Trophoblast cell (in vitro differentiated cells and primary cell): ENCODE measurements around the gene RAP1GAP.

Experiments used
- DNase-seq, 2 donors: peaks; one replicate each; pipeline ENCODE4 v3.0.0-alpha.2; 2016
- H2AFZ ChIP-seq: 2 replicates; pipeline ENCODE4 v1.6.1; 2013; ENCODE audit warnings: low read length, moderate library complexity, mild to moderate bottlenecking; ENCODE audit not compliant: insufficient read depth, poor library complexity
- H2AK5ac ChIP-seq: 2 replicates; pipeline ENCODE4 v1.6.1; 2013; ENCODE audit warnings: mild to moderate bottlenecking, low read length
- H2BK120ac ChIP-seq: 2 replicates; pipeline ENCODE4 v1.6.1; 2013; ENCODE audit warnings: low read length, mild to moderate bottlenecking, moderate library complexity; ENCODE audit not compliant: insufficient read depth, poor library complexity
- H2BK12ac ChIP-seq: 2 replicates; pipeline ENCODE4 v1.6.1; 2013; ENCODE audit warnings: mild to moderate bottlenecking, low read length, moderate library complexity
- H2BK5ac ChIP-seq: 2 replicates; pipeline ENCODE4 v1.6.1; 2013; ENCODE audit warnings: low read length, low read depth, moderate library complexity, mild to moderate bottlenecking; ENCODE audit not compliant: poor library complexity
- H3K14ac ChIP-seq: 2 replicates; pipeline ENCODE4 v1.6.1; 2013; ENCODE audit warnings: mild to moderate bottlenecking, low read length
- H3K18ac ChIP-seq: 2 replicates; pipeline ENCODE4 v1.6.1; 2013; ENCODE audit warnings: mild to moderate bottlenecking, low read length
- H3K23ac ChIP-seq: 2 replicates; pipeline ENCODE4 v1.6.1; 2013; ENCODE audit warnings: low read length
- H3K27ac ChIP-seq: 2 replicates; pipeline ENCODE4 v1.5.1; 2013; ENCODE audit warnings: low read depth, mild to moderate bottlenecking, inconsistent platforms, low read length, moderate library complexity
- H3K27me3 ChIP-seq: 2 replicates; pipeline ENCODE4 v1.6.1; 2013; ENCODE audit warnings: inconsistent platforms, mild to moderate bottlenecking, low read length, moderate library complexity; ENCODE audit not compliant: insufficient read depth
- H3K36me3 ChIP-seq, 2 experiments: 1 replicate in 1 of 2; 2 replicates in 1 of 2; pipeline ENCODE4 v1.6.1; 2013; ENCODE audit warnings: low read length in 2 of 2, mild to moderate bottlenecking in 2 of 2, moderate library complexity in 1 of 2; ENCODE audit not compliant: insufficient read depth in 2 of 2, control insufficient read depth in 1 of 2
- H3K4ac ChIP-seq: 2 replicates; pipeline ENCODE4 v1.6.1; 2013; ENCODE audit warnings: low read depth, mild to moderate bottlenecking, low read length, moderate library complexity
- H3K4me1 ChIP-seq, 2 experiments: 1 replicate in 1 of 2; 2 replicates in 1 of 2; pipeline ENCODE4 v1.6.1; 2013; ENCODE audit warnings: low read length in 2 of 2, mild to moderate bottlenecking in 2 of 2, moderate library complexity in 1 of 2; ENCODE audit not compliant: insufficient read depth in 2 of 2, control insufficient read depth in 1 of 2
- H3K4me2 ChIP-seq: 2 replicates; pipeline ENCODE4 v1.6.1; 2013; ENCODE audit warnings: inconsistent platforms, mild to moderate bottlenecking, low read length, moderate library complexity
- H3K4me3 ChIP-seq: 2 replicates; pipeline ENCODE4 v1.5.1; 2013; ENCODE audit warnings: mild to moderate bottlenecking, low read depth, low read length, inconsistent platforms
- H3K79me1 ChIP-seq: one replicate; pipeline ENCODE4 v1.6.1; 2013; ENCODE audit warnings: low read length
- H3K79me2 ChIP-seq: 2 replicates; pipeline ENCODE4 v1.6.1; 2013; ENCODE audit warnings: low read length, mild to moderate bottlenecking; ENCODE audit not compliant: control insufficient read depth, insufficient read depth, poor library complexity
- H3K9ac ChIP-seq: 2 replicates; pipeline ENCODE4 v1.6.1; 2013; ENCODE audit warnings: mild to moderate bottlenecking, low read length
- H3K9me3 ChIP-seq: 2 replicates; pipeline ENCODE4 v1.6.1; 2013; ENCODE audit warnings: low read depth, mild to moderate bottlenecking, control low read depth, inconsistent platforms, low read length; ENCODE audit not compliant: insufficient read depth
- H4K12ac ChIP-seq: 2 replicates; pipeline ENCODE4 v1.6.1; 2013; ENCODE audit warnings: low read depth, mild to moderate bottlenecking, low read length, moderate library complexity
- H4K8ac ChIP-seq: 2 replicates; pipeline ENCODE4 v1.6.1; 2013; ENCODE audit warnings: low read depth, mild to moderate bottlenecking, low read length, moderate library complexity
- H4K91ac ChIP-seq: one replicate; pipeline ENCODE4 v1.6.1; 2013; ENCODE audit warnings: low read depth, mild to moderate bottlenecking, low read length, moderate library complexity
- WGBS: extraction: QIAGEN DNeasy Blood & Tissue Kit; methylation state at CpG from one replicate; pipeline ENCODE4 v1.1.7; 2013; ENCODE audit warnings: missing lambda C conversion rate; ENCODE audit not compliant: insufficient read length, insufficient coverage; ENCODE audit errors: extremely low coverage; 5-methylcytosine and 5-hydroxymethylcytosine counted together

Gene RAP1GAP

DNA sequence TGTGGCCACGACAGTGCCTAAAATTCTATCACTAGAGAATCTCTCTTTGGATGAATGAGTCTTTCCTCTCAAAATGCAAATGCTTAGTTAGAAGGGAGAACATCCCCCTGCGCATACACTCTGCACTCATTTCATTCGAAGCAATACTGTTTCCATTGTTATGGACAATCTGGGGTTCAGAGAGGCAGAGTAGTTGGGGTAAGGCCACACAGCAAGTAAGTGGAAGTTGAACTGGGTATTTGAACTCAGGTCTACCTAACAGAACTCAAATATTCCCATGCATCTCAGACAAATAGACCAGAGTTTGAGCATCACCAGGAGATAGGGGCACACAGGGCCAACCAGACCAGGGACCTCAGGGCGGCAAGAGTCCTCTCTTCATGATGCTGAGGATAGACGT, 25.5 kb downstream of the RAP1GAP start:
- no peak overlapping the region for H3K9ac ChIP-seq
- H3K4me2 ChIP-seq, result no peak overlapping the region
- H3K9me3 ChIP-seq, result peaks cover 6% of the 10 kb centered on the region
- H3K18ac ChIP-seq, result no peak overlapping the region
- no peak overlapping the region for H4K12ac ChIP-seq
- no peak overlapping the region for H3K27ac ChIP-seq
- no peak overlapping the region for H3K14ac ChIP-seq
- H3K79me1 ChIP-seq, result no peaks in the 10 kb centered on the region
- no peak overlapping the region for H3K4ac ChIP-seq
- H3K27me3 ChIP-seq, result no peaks in the 10 kb centered on the region
- H3K4me1 ChIP-seq, result peaks cover 4 to 6% of the 10 kb centered on the region in 2 experiments
- WGBS, result no CpG with 5 or more reads among the region's 5 CpGs
- no peak overlapping the region for H2BK12ac ChIP-seq
- DNase-seq, result no peak
- no peak overlapping the region for H2BK5ac ChIP-seq
- no peaks in the 10 kb centered on the region for H3K79me2 ChIP-seq
- no peak overlapping the region for H2AFZ ChIP-seq
- H4K91ac ChIP-seq, result no peak overlapping the region
- no peak overlapping the region for H3K4me3 ChIP-seq
- no peak overlapping the region for H2BK120ac ChIP-seq
- H3K23ac ChIP-seq, result no peak overlapping the region
- H3K36me3 ChIP-seq, result no peaks in the 10 kb centered on the region
- H2AK5ac ChIP-seq, result no peak overlapping the region
- no peak overlapping the region for H4K8ac ChIP-seq

- Histone ChIP-seq H3K4ac (no peak overlapping the region), H3K4me3 (no peak overlapping the region), H3K14ac (no peak overlapping the region), H3K18ac (no peak overlapping the region), H3K9me3 (peaks cover 6% of the 10 kb centered on the region), H2BK120ac (no peak overlapping the region), H3K4me1 (peaks cover 4 to 6% of the 10 kb centered on the region in 2 experiments), H4K91ac (no peak overlapping the region), H3K36me3 (no peaks in the 10 kb centered on the region), H3K79me2 (no peaks in the 10 kb centered on the region), H3K27me3 (no peaks in the 10 kb centered on the region), H4K8ac (no peak overlapping the region), H3K27ac (no peak overlapping the region), H2AFZ (no peak overlapping the region), H3K79me1 (no peaks in the 10 kb centered on the region), H3K4me2 (no peak overlapping the region), H2BK5ac (no peak overlapping the region), H3K9ac (no peak overlapping the region), H2AK5ac (no peak overlapping the region), H3K23ac (no peak overlapping the region), H4K12ac (no peak overlapping the region), H2BK12ac (no peak overlapping the region)
- no CpG with 5 or more reads among the region's 19 CpGs for WGBS
- no peak for DNase-seq
Measured at GRCh38 chr1:21641967-21642739, 27.0 kb downstream of the RAP1GAP start.

GRCh38 chr1:21641537-21641936, 27.6 kb downstream of the RAP1GAP start:
- no peaks in the 10 kb centered on the region for H3K27me3 ChIP-seq
- no peaks in the 10 kb centered on the region for H3K36me3 ChIP-seq
- peaks cover 4 to 6% of the 10 kb centered on the region in 2 experiments for H3K4me1 ChIP-seq
- no peak overlapping the region for H2AK5ac ChIP-seq
- no peak overlapping the region for H4K8ac ChIP-seq
- H3K9me3 ChIP-seq, result peaks cover 6% of the 10 kb centered on the region
- no peak overlapping the region for H4K12ac ChIP-seq
- H4K91ac ChIP-seq, result no peak overlapping the region
- H2AFZ ChIP-seq, result no peak overlapping the region
- no peak for DNase-seq
- no peak overlapping the region for H2BK12ac ChIP-seq
- no peak overlapping the region for H3K14ac ChIP-seq
- H2BK120ac ChIP-seq, result no peak overlapping the region
- H3K4ac ChIP-seq, result no peak overlapping the region
- H3K4me2 ChIP-seq, result no peak overlapping the region
- no peak overlapping the region for H3K9ac ChIP-seq
- no peaks in the 10 kb centered on the region for H3K79me1 ChIP-seq
- no peak overlapping the region for H3K27ac ChIP-seq
- H3K18ac ChIP-seq, result no peak overlapping the region
- no peak overlapping the region for H3K23ac ChIP-seq
- no peak overlapping the region for H2BK5ac ChIP-seq
- H3K79me2 ChIP-seq, result no peaks in the 10 kb centered on the region
- H3K4me3 ChIP-seq, result no peak overlapping the region
- WGBS, result no CpG with 5 or more reads among the region's 6 CpGs

- no peak overlapping the region for H2BK120ac ChIP-seq
- H3K9ac ChIP-seq, result no peak overlapping the region
- no CpG with 5 or more reads among the region's 2 CpGs for WGBS
- H4K8ac ChIP-seq, result no peak overlapping the region
- H3K79me1 ChIP-seq, result no peaks in the 10 kb centered on the region
- H3K23ac ChIP-seq, result no peak overlapping the region
- no peak overlapping the region for H3K27ac ChIP-seq
- H4K12ac ChIP-seq, result no peak overlapping the region
- H3K14ac ChIP-seq, result no peak overlapping the region
- no peak overlapping the region for H4K91ac ChIP-seq
- H3K4me3 ChIP-seq, result no peak overlapping the region
- peaks cover 6% of the 10 kb centered on the region for H3K9me3 ChIP-seq
- no peaks in the 10 kb centered on the region for H3K27me3 ChIP-seq
- H3K36me3 ChIP-seq, result no peaks in the 10 kb centered on the region
- no peak overlapping the region for H2BK5ac ChIP-seq
- DNase-seq, result no peak
- no peak overlapping the region for H3K4ac ChIP-seq
- H3K18ac ChIP-seq, result no peak overlapping the region
- no peak overlapping the region for H2BK12ac ChIP-seq
- H3K4me2 ChIP-seq, result no peak overlapping the region
- H3K4me1 ChIP-seq, result peaks cover 4 to 6% of the 10 kb centered on the region in 2 experiments
- no peaks in the 10 kb centered on the region for H3K79me2 ChIP-seq
- no peak overlapping the region for H2AK5ac ChIP-seq
- H2AFZ ChIP-seq, result no peak overlapping the region
Measured at GRCh38 chr1:21641076-21641475, 28.1 kb downstream of the RAP1GAP start.
